ENCODE measurements around the gene SMIM20.
A peak's percentile ranks its signal among the peaks of the same experiment; 100 is the strongest.

The SMIM20 gene

GRCh38 chr4:25921922-25922321 is 7.9 kb downstream of the SMIM20 start:
- no peak overlapping the region for H3K4me3 ChIP-seq (ENCODE audit: low read length)
- DNase-seq (ENCODE audit: low read depth, low spot score), result no peak

GRCh38 chr4:25922812-25923369 is 8.9 kb downstream of the SMIM20 start:
- DNase-seq (ENCODE audit: low read depth, low spot score), result no peak
- H3K4me3 ChIP-seq (ENCODE audit: low read length), result no peak overlapping the region

- no peak for DNase-seq (ENCODE audit: low read depth, low spot score)
- H3K4me3 ChIP-seq (ENCODE audit: low read length), result no peak overlapping the region
These were observed 9.7 kb downstream of the SMIM20 start for GRCh38 chr4:25923745-25924144.

GRCh38 chr4:25925486-25926201 is 11.6 kb downstream of the SMIM20 start:
- DNase-seq (ENCODE audit: low read depth, low spot score), result peak; percentile 29
- no peak overlapping the region for H3K4me3 ChIP-seq (ENCODE audit: low read length)

- DNase-seq (ENCODE audit: low read depth, low spot score), result no peak
- no peak overlapping the region for H3K4me3 ChIP-seq (ENCODE audit: low read length)
These were observed 12.4 kb downstream of the SMIM20 start for GRCh38 chr4:25926462-25926861.

- no peak overlapping the region for H3K4me3 ChIP-seq (ENCODE audit: low read length)
- no peak for DNase-seq (ENCODE audit: low read depth, low spot score)
These were observed 13.6 kb downstream of the SMIM20 start for GRCh38 chr4:25927361-25928195.

- DNase-seq (ENCODE audit: low read depth, low spot score), result no peak
- no peak overlapping the region for H3K4me3 ChIP-seq (ENCODE audit: low read length)
These were observed 14.6 kb downstream of the SMIM20 start for GRCh38 chr4:25928379-25929297.

- DNase-seq (ENCODE audit: low read depth, low spot score), result no peak
- H3K4me3 ChIP-seq (ENCODE audit: low read length), result no peak overlapping the region
These were observed 15.3 kb downstream of the SMIM20 start for GRCh38 chr4:25929298-25929686.

- DNase-seq (ENCODE audit: low read depth, low spot score), result no peak
- H3K4me3 ChIP-seq (ENCODE audit: low read length), result no peak overlapping the region
These were observed 16.8 kb downstream of the SMIM20 start for GRCh38 chr4:25930731-25931354.

GRCh38 chr4:25936696-25937095 is 22.7 kb downstream of the SMIM20 start:
- no peak overlapping the region for H3K4me3 ChIP-seq (ENCODE audit: low read length)
- no peak for DNase-seq (ENCODE audit: low read depth, low spot score)

- H3K4me3 ChIP-seq (ENCODE audit: low read length), result no peak overlapping the region
- peak; percentile 80 for DNase-seq (ENCODE audit: low read depth, low spot score)
These were observed 23.8 kb downstream of the SMIM20 start for GRCh38 chr4:25937801-25938200.

- no peak for DNase-seq (ENCODE audit: low read depth, low spot score)
These were observed 24.3 kb downstream of the SMIM20 start for GRCh38 chr4:25938366-25938765.

GRCh38 chr4:25938787-25939186 is 24.8 kb downstream of the SMIM20 start:
- no peak overlapping the region for H3K4me3 ChIP-seq (ENCODE audit: low read length)
- no peak for DNase-seq (ENCODE audit: low read depth, low spot score)

More at GRCh38 chr4:25938366-25938765, 24.3 kb downstream of the SMIM20 start:
- no peak overlapping the region for H3K4me3 ChIP-seq (ENCODE audit: low read length)

- DNase-seq (ENCODE audit: low read depth, low spot score), result no peak
- H3K4me3 ChIP-seq (ENCODE audit: low read length), result no peak overlapping the region
These were observed 25.3 kb downstream of the SMIM20 start for GRCh38 chr4:25939330-25939729.

- H3K4me3 ChIP-seq (ENCODE audit: low read length), result no peak overlapping the region
- no peak for DNase-seq (ENCODE audit: low read depth, low spot score)
These were observed 27.6 kb downstream of the SMIM20 start for GRCh38 chr4:25941457-25942221.

- no peak for DNase-seq (ENCODE audit: low read depth, low spot score)
- H3K4me3 ChIP-seq (ENCODE audit: low read length), result no peak overlapping the region
These were observed 29.3 kb downstream of the SMIM20 start for GRCh38 chr4:25943312-25943711.

- H3K4me3 ChIP-seq (ENCODE audit: low read length), result no peak overlapping the region
- DNase-seq (ENCODE audit: low read depth, low spot score), result no peak
These were observed 29.8 kb downstream of the SMIM20 start for GRCh38 chr4:25943805-25944204.

GRCh38 chr4:25948051-25948450 is 34.0 kb downstream of the SMIM20 start:
- DNase-seq (ENCODE audit: low read depth, low spot score), result no peak
- no peak overlapping the region for H3K4me3 ChIP-seq (ENCODE audit: low read length)

All from Jurkat, Clone E6-1 (cell line).